Nephron (organoid): Measurements from ENCODE around the gene OSBPL6.

Experiments
- H3K27ac Mint-ChIP-seq, 3 experiments: 2 replicates each; pipeline ENCODE4 v1.8.0; 2020; ENCODE audit warnings: mixed read lengths in 3 of 3, mild to moderate bottlenecking in 2 of 3, moderate library complexity in 1 of 3
- H3K27me3 Mint-ChIP-seq: 2 replicates; pipeline ENCODE4 v1.8.0; 2021; ENCODE audit warnings: low read depth, mild to moderate bottlenecking, moderate library complexity, mixed read lengths
- H3K36me3 Mint-ChIP-seq: 2 replicates; pipeline ENCODE4 v1.8.0; 2020; ENCODE audit warnings: low read depth, mixed read lengths
- H3K4me1 Mint-ChIP-seq: 2 replicates; pipeline ENCODE4 v1.8.0; 2020; ENCODE audit warnings: mixed read lengths
- H3K4me3 Mint-ChIP-seq, 3 experiments: 2 replicates each; pipeline ENCODE4 v1.8.0; 2020; ENCODE audit warnings: mild to moderate bottlenecking in 3 of 3, mixed read lengths in 3 of 3, moderate library complexity in 2 of 3
- H3K9me3 Mint-ChIP-seq: 2 replicates; pipeline ENCODE4 v1.8.0; 2020; ENCODE audit warnings: mixed read lengths
- TF ChIP-seq, protein P1 (sequence below), 3 experiments: fragments of 200-600 bp; sonication (generic); IDR thresholded peaks; one replicate each; pipeline ENCODE4 v1.5.0; 2021; ENCODE audit warnings: antibody characterized with exemption in 3 of 3; ENCODE audit not compliant: unreplicated experiment in 3 of 3

Gene OSBPL6

DNA sequence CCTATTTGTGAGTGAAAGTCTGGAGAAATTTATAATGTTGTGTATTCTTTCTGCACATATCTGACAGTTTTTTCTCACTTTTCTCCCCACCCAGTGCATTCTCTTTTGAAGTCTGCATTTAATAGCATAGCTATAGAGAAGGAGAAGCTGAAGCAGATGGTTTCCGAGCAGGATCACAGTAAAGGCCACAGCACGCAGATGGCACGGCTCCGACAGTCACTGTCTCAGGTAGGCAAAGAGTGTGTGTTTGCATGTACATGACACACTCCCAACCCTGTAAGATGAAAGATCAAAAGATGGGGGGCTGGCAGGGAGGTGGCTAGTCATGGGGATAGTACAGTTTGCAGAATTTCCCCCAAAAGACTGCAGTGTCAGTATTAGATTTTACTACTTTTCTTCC is 167.3 kb downstream of the OSBPL6 start:
- H3K4me1 Mint-ChIP-seq = no peaks in the 10 kb centered on the region
- H3K36me3 Mint-ChIP-seq = peaks cover 3% of the 10 kb centered on the region
- H3K27me3 Mint-ChIP-seq = no peaks in the 10 kb centered on the region
- no peak overlapping the region for H3K4me3 Mint-ChIP-seq
- TF ChIP-seq, protein P1, sequence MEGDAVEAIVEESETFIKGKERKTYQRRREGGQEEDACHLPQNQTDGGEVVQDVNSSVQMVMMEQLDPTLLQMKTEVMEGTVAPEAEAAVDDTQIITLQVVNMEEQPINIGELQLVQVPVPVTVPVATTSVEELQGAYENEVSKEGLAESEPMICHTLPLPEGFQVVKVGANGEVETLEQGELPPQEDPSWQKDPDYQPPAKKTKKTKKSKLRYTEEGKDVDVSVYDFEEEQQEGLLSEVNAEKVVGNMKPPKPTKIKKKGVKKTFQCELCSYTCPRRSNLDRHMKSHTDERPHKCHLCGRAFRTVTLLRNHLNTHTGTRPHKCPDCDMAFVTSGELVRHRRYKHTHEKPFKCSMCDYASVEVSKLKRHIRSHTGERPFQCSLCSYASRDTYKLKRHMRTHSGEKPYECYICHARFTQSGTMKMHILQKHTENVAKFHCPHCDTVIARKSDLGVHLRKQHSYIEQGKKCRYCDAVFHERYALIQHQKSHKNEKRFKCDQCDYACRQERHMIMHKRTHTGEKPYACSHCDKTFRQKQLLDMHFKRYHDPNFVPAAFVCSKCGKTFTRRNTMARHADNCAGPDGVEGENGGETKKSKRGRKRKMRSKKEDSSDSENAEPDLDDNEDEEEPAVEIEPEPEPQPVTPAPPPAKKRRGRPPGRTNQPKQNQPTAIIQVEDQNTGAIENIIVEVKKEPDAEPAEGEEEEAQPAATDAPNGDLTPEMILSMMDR (IDR thresholded peaks at IDR 0.05; ENCODE audit: unreplicated experiment in 3 of 3) = no peak
- H3K27ac Mint-ChIP-seq = no peak overlapping the region
- H3K9me3 Mint-ChIP-seq = peaks cover 18% of the 10 kb centered on the region

GRCh38 chr2:178363252-178363651 is 168.9 kb downstream of the OSBPL6 start:
- Mint-ChIP-seq H3K27me3 (no peaks in the 10 kb centered on the region), H3K9me3 (peaks cover 5% of the 10 kb centered on the region), H3K27ac (no peak overlapping the region), H3K4me1 (no peaks in the 10 kb centered on the region), H3K4me3 (no peak overlapping the region), H3K36me3 (peaks cover 3% of the 10 kb centered on the region)
- TF ChIP-seq, protein P1 (IDR thresholded peaks at IDR 0.05; ENCODE audit: unreplicated experiment in 3 of 3) = no peak

- Mint-ChIP-seq H3K9me3 (no peaks in the 10 kb centered on the region), H3K36me3 (peaks cover 3% of the 10 kb centered on the region), H3K27me3 (no peaks in the 10 kb centered on the region), H3K27ac (no peak overlapping the region), H3K4me1 (no peaks in the 10 kb centered on the region), H3K4me3 (no peak overlapping the region)
- TF ChIP-seq, protein P1 (IDR thresholded peaks at IDR 0.05; ENCODE audit: unreplicated experiment in 3 of 3) = no peak
Measured at GRCh38 chr2:178365116-178365515, 170.8 kb downstream of the OSBPL6 start.

- TF ChIP-seq, protein P1 (IDR thresholded peaks at IDR 0.05; ENCODE audit: unreplicated experiment in 3 of 3) = no peak
- Mint-ChIP-seq H3K4me3 (no peak overlapping the region), H3K9me3 (no peaks in the 10 kb centered on the region), H3K36me3 (peaks cover 3% of the 10 kb centered on the region), H3K27me3 (no peaks in the 10 kb centered on the region), H3K27ac (no peak overlapping the region), H3K4me1 (no peaks in the 10 kb centered on the region)
Measured at GRCh38 chr2:178366412-178366811, 172.1 kb downstream of the OSBPL6 start.

DNA sequence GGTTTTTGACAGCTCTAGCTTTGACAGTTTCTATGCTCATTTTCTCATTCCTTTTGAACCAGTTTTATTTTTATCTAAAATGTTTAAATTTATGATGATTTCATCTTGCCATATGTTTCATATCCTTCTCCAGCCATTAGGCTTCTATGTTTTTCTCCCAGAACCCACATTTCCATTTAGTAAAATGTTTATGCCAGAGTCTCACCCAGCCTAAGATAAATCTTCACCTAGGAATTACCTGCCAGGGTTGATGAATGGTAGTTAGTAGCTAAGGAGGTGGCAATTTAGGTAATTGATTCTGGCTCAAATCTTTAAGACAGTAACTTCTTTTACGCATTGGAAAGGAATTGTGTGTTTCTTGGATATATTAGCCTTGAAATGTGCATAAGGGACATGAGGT is 173.0 kb downstream of the OSBPL6 start:
- Mint-ChIP-seq H3K27ac (no peak overlapping the region), H3K9me3 (no peaks in the 10 kb centered on the region), H3K4me1 (no peaks in the 10 kb centered on the region), H3K4me3 (no peak overlapping the region), H3K36me3 (peaks cover 3% of the 10 kb centered on the region), H3K27me3 (no peaks in the 10 kb centered on the region)
- TF ChIP-seq, protein P1 (IDR thresholded peaks at IDR 0.05; ENCODE audit: unreplicated experiment in 3 of 3) = no peak

GRCh38 chr2:178374865-178375264 is 180.6 kb downstream of the OSBPL6 start:
- H3K4me3 Mint-ChIP-seq = no peak overlapping the region
- no peaks in the 10 kb centered on the region for H3K9me3 Mint-ChIP-seq
- H3K36me3 Mint-ChIP-seq = peaks cover 11% of the 10 kb centered on the region
- H3K4me1 Mint-ChIP-seq = no peaks in the 10 kb centered on the region
- H3K27ac Mint-ChIP-seq = no peak overlapping the region
- no peaks in the 10 kb centered on the region for H3K27me3 Mint-ChIP-seq
- TF ChIP-seq, protein P1 (IDR thresholded peaks at IDR 0.05; ENCODE audit: unreplicated experiment in 3 of 3) = no peak
